ENCODE results near the gene ADK.

Gene ADK

DNA sequence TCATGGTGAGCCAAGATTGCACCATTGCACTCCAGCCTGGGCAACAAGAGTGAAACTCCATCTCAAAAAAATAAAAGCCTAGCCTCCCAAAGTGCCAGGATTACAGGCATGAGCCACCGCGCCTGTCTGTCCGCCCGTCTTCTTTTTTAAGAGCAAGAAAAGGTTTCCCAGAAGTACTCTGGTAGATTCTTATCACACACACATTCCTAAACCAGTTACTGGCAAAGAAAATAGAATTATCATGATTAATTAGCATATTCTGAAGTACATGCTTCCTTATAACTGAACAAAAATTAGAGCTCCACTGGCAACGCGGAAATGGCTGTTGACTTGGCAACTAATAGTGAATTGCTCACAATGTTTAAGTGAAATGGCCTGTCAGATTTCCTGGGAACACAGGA is 87.0 kb downstream of the ADK start:
- DNase-seq (ENCODE audit: low read depth, low spot score) = no peak

DNA sequence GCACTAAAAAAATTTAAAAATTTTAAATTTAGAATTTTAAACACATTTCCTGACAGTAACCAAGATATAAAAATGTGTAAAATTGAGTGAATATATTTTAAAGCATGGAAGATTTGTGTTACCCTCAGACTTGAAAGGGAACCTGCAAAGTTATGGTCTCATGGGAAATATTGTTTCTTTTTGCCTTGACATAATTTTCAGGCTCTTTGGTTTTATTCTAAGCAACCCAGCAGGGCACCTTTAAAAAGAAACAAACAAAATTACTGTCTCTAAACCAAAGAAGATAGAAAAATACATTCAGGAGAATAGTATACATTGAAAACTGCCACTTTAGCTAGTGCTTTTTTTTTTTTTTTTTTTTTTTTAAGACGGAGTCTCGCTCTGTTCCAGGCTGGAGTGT is 87.5 kb downstream of the ADK start:
- DNase-seq (ENCODE audit: low read depth, low spot score) = no peak

DNA sequence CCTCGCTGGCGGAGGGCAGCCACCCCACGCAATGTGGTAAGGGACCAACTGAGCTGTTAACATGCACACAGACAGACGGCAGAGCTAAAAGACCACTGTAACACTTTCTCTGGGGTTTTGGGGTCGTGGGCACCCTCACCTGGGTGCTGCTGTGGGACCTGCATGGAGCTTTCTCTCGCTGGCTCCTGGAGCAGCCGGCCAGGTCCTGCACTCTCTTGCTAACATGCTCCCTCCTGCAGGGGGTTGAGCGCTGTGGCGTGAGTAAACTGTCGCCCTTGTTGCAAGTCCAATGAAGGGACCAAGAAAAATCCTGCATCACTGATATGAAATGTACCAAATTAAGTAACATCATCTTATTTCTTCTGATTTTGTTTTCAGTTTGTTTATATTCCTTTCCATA is 92.0 kb downstream of the ADK start:
- no peak for DNase-seq (ENCODE audit: low read depth, low spot score)

DNA sequence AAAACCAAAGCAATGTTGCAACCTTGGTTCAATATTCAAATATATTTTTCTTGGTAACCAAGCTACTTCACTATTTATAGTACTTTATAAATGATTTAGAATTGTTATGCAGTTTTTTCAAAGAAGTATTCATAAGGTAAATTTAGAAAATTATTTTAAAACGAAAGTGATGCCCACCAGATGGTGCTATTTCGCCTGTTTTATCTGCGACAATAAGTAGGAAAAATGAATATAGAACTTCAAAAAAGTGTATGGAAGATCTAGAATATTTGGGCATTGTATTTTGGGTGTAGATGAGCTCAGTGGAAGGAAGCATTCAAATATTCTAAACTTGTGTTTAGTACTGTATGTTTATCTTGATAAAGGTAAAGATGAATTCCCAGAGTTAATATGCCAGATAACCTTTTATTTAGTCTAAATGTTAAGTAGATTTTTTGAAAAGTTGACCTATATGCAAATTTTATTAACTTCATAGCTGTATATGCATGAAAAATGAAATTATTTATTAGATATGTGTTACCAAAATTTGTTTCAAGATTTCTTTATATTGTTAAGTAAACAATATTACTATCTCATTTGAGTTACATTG is 93.2 kb downstream of the ADK start:
- no peak for DNase-seq (ENCODE audit: low read depth, low spot score)

DNA sequence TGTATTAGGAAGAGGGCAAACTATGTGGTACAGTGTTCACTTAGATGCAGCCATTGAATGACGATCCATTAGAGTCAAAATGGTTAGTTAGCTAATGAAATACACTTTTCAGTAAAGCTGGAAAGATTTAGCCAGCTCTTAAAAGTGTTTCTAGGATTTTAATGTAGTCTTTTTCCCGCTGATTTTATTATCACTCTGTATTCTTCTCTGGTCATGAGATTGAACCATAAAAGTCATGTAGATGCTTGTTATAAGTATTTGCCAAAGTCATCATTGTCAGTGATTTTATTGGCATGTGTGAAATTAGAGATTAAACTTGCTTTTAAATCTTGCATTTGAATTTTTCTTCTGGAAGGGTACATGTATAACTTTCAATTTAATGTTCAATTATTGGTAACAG is 93.8 kb downstream of the ADK start:
- no peak for DNase-seq (ENCODE audit: low read depth, low spot score)

DNA sequence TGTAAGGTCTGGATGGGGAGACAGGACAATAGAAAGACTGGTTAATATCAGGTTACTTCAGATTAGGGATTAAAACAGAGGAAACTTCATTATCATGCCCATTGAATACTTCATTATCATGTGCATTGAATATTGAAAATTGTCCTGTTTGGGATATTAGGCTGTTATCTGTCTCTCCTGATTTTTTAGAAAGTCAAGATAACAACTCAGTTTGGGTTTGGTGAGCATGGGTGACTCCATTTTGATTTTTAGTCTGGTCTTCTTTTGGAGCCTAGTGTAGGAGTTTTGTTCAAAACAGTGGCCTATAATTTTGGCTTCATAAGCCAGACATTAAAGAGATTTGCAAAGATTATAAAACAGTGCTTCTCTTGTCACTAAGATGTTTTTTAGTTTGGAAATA is 95.5 kb downstream of the ADK start:
- DNase-seq (ENCODE audit: low read depth, low spot score) = no peak

DNA sequence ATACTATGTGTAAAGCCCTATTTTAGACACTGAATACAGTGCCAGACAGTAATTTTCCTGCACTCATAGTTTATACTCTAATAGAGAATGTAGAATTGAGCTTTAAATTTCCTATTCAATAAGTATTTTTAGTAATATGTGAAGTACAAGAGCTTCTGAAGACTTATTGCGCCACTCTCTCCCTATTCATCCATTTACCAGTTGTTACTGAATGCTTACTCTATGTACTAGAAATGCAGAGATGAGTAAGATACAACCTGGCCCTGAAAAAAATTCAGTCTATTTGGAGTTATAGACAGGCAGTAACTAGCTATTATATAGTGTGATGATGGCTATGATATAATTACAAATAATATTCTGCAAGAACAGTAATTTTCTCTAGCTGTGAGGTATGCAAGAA is 98.8 kb downstream of the ADK start:
- DNase-seq (ENCODE audit: low read depth, low spot score) = no peak

DNA sequence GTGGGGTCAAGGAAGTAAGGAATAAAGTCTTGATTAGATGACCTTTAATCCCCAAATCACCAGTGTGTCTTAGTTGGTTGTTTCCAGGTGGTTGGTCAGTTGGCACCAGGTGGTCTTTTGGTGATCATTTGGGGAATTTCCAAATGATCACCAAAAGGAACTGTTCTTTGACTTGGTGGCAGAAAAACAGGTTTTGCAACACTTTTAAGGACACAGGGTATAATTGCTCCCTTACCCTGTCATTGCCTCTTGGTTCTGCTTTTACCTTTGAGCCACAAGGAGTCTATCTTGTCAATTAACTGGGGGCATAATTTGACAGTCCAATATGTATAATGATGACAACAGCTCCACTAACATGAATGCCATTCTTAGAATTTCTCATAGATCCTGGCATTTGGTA is 104.2 kb downstream of the ADK start:
- no peak for DNase-seq (ENCODE audit: low read depth, low spot score)

DNA sequence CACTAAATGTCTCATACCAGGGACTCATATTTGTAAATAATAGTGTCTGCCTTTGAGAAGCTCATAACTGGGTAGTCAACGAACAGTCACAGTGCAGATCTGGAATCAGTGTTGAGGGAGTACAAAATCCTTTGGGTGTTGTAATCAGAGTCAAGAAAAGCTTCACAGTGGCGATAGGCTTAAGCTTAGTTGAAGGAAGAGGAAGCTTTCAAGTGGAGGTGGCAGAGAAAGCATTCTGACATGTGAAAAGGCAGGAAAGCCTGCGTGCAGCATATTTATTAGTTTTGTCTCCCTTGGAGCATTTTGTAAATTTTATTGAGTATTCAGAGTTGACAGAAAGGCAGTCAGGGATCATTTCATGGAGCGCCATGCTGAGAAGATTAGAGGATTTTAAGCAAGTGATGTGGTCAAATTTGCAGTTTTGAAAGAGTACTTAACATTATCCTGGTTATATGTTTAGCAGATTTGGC is 104.9 kb downstream of the ADK start:
- no peak for DNase-seq (ENCODE audit: low read depth, low spot score)

DNA sequence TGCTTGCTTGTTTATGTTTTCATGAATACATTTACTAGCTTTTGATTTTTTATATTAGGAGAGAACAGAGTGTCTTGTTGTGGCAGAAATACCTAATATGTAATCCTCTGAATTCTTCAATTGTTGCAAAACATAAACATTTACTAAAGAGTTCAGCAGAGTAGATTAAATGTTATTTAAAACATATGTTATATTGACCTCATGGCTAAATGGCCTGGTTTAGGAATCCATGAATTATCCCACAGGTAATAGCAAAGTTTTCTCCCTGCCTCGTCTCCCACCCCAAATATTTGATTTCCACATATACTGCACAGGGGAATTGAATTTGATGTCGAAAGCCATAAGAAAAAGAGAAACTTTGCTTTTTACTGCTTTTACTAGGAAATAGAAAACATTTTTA is 111.8 kb downstream of the ADK start:
- DNase-seq (ENCODE audit: low read depth, low spot score) = no peak

DNA sequence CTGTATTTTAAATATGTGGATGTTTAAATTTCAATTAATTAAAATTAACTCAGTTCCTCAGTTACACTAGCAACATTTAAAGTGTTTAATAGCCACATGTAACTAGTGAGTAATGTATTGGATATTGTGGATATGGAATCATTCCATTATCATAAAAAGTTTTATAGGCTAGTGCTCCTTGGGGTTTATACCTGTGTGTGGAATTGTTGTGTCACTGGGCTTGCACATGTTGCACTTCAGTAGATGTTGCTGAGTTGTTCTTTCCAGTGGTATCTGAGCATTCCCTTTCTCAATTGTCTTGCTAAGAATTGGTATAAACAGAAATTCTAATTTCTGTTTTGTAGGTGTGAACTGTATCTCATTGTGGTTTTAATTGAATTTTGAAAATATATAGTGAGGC is 113.0 kb downstream of the ADK start:
- no peak for DNase-seq (ENCODE audit: low read depth, low spot score)

DNA sequence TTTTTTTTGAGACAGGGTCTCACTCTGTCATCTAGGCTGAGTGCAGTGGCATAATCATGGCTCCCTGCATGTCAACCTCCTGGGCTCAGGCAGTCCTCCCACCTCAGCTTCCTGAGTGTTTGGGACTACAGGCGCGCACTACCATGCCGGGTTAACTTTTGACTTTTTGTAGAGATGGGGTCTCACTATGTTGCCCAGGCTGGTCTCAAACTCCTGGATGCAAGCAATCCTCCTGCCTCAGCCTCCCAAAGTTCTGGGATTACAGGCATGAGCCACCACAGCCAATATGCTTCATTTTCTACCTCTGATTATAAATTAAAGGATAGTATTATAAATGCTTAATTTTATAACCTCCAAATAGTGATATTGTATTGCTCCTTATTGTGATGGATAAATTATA is 121.3 kb downstream of the ADK start:
- DNase-seq (ENCODE audit: low read depth, low spot score) = no peak

DNA sequence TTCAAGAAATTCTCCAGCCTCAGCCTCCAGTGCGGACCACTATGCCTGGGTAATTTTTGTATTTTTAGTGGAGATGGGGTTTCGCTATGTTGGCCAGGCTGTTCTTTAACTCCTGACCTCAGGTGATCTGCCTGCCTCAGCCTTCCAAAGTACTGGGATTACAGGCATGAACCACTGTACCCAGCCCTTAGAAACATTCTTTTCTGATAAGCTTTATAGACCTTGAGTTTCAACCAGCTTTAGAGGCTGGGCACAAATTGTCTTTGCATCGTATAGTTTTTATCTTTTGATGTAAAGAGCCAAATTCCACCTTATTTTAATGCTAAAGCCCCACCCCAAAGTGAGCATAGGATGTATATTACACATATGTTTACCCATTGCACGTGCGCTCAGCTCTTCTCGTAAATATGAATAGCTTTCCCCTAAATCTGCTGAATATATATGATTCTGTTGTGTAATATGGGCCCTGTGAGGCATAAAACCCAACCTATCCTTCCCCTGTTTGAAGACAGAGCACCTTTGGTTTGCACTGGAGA is 124.8 kb downstream of the ADK start:
- DNase-seq (ENCODE audit: low read depth, low spot score) = no peak

DNA sequence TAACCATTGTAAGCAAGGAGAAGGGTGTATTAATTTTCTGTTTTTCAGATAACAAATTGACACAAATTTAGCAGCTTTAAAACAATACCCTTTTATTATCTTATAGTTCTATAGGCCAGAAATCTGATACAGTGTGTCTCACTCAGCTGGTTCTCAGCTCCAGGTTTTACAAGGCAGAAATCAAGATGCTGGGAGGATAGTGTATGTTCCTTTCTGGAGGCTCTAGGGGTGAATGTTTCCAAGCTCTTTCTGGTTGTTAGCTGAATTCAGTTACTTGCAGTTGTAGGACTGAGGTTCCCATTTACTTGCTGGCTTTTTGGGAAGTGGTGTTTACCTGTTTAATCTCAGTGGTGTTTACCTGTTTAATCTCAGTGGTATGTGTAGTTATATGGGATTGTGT is 125.4 kb downstream of the ADK start:
- no peak for DNase-seq (ENCODE audit: low read depth, low spot score)

DNA sequence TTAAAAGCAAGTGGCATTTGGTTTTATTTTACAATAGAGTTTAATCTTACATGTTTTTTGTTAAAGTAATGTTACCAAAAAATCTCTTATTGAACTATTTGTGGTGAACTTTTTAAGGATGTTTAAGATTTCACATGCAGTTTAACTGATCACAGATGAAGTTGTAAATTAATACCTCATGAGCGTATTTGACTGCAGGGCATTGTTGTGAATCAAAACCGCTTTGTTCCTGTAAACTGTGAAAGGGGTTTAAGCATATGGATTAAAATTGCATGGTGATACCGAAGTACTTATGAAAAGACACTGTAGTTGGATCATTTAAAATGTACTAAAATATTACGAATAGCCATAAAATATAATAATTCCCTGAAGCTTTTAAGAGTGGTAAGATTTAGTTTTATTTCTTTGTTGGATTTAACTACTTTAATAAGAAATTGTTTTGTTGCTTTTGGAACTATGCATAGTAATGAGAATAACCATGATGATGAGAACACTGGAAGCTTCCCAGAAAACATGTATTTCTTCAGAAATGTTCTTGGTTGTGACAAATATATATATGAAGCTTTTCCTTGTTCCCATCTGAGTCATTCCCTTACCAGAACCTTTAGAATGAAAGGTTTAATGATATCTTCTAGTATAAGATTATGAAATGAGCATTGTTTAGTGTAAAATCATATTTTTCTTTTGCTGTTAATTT is 131.3 kb downstream of the ADK start:
- no peak for DNase-seq (ENCODE audit: low read depth, low spot score)

DNA sequence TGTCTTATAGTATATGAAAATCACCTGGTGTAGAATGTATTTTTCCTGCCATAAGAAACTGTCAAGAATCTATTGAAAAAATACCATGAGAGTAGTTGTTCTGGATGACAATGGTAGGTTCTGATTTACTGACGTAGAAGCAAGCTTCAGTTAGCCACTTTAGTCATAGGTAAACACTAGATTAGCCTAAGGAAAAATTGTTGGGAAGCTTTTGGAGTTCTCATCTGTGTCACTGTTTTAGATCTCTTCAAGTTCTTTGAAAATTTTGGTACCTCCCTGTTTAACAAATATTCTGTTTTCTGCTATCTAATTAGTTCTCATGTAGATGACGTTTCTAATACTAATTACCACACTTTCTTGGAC is 131.8 kb downstream of the ADK start:
- DNase-seq (ENCODE audit: low read depth, low spot score) = no peak

DNA sequence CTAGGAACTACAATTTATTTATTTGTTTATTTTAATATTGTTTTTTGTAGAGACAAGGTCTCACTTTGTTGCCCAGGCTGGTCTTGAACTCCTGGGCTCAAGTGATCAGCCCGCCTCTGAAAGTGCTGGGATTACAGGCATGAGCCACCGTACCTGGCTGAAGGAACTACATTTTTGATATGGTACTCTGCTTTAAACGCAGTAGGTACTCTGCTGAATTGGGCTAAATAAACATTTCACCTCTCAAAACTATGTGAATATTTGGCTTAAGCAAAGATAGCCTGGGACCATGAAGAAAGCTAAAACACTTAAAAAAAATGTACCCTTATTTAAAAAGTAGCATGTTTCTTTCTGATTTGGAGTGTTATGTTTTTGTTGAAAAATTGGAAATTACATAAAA is 138.2 kb downstream of the ADK start:
- no peak for DNase-seq (ENCODE audit: low read depth, low spot score)

DNA sequence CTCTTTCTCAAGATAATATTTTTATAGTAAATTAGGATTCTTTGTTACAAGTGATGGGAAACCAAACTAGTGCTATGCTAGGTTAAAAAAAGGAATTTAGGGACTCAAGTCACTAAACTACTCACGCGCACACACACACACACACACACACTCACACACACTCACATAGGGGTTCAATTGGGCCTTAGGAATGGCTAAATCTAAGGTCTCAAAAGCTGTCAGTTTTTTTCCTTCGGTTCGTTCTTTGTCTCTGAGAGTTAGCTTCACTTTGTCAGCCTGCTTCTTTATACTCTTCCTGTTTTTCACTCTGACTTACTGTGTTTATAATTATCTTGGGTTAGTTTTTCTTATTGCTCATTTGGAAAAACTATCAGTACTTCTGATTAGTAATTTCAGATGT is 138.9 kb downstream of the ADK start:
- no peak for DNase-seq (ENCODE audit: low read depth, low spot score)

DNA sequence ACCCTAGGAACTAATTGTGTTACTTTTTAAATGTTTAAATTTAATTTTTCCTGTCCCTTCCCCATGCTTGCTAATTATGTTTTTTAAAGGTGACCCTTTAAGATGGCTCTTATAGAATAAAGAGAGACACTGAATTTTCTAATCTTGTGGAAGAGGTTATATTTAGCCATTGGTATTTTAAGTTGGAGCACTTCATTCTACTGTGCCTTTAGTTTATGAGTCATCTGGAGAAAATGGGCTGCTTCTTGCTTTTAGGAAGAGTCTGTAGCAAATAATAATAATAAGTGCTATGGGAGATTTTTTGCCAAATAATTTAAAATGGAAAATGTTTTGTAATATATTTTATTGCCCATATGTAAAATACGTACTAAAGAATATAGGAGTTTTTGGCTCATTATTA is 139.7 kb downstream of the ADK start:
- no peak for DNase-seq (ENCODE audit: low read depth, low spot score)

DNA sequence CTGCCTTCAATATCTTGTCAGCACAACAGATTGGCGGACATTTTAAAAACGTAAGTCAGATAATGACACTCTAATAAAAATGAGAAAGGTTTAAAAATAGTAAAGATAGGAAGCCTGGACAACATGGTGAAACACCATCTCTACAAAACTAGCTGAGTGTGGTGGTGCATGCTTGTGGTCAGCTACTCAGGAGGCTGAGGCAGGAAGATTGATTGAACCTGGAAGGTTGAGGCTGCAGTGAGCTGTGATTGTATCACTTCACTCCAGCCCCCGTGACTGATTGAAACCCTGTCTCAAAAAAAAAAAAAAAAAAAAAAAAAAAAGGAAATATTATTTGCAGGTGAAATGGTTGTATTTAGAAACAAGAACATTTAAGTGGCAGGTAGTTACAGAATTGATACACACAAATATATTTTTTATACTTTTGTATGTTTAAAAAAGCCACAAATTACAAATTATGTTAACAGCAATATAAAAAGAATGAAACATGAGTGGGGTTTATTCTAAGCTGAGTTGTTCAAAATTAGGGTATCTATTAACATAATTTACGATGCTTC is 141.9 kb downstream of the ADK start:
- no peak for DNase-seq (ENCODE audit: low read depth, low spot score)

DNA sequence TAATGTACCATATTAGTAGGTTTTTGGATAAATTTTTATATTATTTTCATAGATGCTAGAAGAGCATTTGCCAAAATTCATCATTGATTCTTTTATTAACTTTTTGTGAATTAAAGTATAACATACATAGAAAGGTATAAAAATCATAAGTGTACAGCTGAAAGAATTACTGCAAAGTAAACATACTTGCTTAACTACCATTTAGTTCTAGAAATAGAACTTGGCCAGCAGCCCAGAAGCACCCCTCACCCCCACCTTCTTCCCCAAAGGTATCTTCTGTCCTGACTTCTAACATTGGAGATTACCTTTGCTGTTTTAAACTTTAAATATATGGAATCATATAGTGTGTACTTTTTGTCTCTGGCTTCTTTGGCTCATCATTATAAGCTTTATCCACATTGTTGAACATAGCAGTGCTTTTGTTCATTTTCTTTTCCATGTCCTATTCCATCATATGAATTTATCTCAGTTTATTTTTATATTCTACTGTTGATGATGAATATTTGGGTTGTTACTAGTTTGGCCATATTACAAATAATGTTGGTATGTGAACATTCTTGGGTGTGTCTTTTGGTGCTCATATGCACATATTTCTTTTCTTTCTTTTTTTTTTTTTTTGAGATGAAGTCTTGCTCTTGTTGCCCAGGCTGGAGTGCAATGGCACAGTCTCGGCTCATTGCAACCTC is 142.8 kb downstream of the ADK start:
- no peak for DNase-seq (ENCODE audit: low read depth, low spot score)

DNA sequence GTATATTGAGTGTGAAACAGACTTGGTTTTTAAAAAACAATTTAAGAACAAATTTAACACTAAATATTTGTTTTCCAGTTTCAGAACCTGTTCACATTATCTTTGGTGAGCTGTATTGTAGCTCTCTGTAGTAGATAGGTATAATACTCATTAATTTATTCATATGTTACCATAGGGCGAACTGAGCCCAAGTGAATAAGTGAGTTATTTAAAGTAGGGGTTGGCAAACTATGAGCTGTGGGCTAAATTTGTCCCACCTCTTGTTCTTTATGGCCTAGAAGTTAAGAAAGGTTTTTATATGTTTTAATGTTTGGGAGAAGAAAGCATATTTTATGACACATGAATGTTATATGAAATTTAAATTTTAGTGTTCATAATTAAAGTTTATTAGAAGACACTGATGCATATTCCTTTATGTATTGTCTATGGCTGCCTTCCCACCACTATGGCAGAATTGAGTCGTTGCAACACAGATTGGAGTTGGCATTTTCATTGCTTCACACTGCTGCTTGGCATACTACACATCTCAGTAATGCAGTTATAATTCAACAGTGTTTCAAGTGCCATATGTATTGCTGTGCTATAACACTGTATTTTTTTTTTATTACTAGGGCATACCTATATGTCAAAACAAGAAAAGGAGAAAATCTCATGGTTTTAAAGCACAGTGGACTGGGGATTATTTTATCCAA is 146.5 kb downstream of the ADK start:
- DNase-seq (ENCODE audit: low read depth, low spot score) = no peak

Measured in activated naive CD8-positive, alpha-beta T cell treated with anti-CD3 and anti-CD28 coated beads, Interleukin-2, amount 50 U/mL, for 16 hours (primary cell).